GM18511 (cell line): ENCODE results near the gene SRGAP1.

Experiments used
- ATAC-seq: cut with Tn5 transposase; IDR thresholded peaks from one replicate; pipeline ENCODE4 v1.9.1; 2021; ENCODE audit warnings: mild to moderate bottlenecking, moderate library complexity; ENCODE audit not compliant: unreplicated experiment

The SRGAP1 gene

GRCh38 chr12:63929426-63929825 is 84.9 kb downstream of the SRGAP1 start:
- no peak for ATAC-seq

GRCh38 chr12:63930971-63931370 is 86.5 kb downstream of the SRGAP1 start:
- no peak for ATAC-seq

GRCh38 chr12:63931703-63932102 is 87.2 kb downstream of the SRGAP1 start:
- no peak for ATAC-seq

- no peak for ATAC-seq
Observed at GRCh38 chr12:63934936-63935335, 90.4 kb downstream of the SRGAP1 start.

- ATAC-seq = no peak
Observed at GRCh38 chr12:63935361-63935760, 90.9 kb downstream of the SRGAP1 start.

GRCh38 chr12:63937378-63938316 is 93.1 kb downstream of the SRGAP1 start:
- ATAC-seq = no peak

- ATAC-seq = no peak
Observed at GRCh38 chr12:63940310-63941005, 96.0 kb downstream of the SRGAP1 start.

GRCh38 chr12:63941166-63941800 is 96.8 kb downstream of the SRGAP1 start:
- ATAC-seq = no peak

GRCh38 chr12:63941879-63942278 is 97.4 kb downstream of the SRGAP1 start:
- no peak for ATAC-seq

GRCh38 chr12:63942464-63943241 is 98.2 kb downstream of the SRGAP1 start:
- ATAC-seq = no peak

GRCh38 chr12:63944034-63944579 is 99.6 kb downstream of the SRGAP1 start:
- ATAC-seq = no peak

GRCh38 chr12:63944586-63945228 is 100.2 kb downstream of the SRGAP1 start:
- ATAC-seq = no peak

- ATAC-seq = no peak
Observed at GRCh38 chr12:63945777-63946176, 101.3 kb downstream of the SRGAP1 start.

GRCh38 chr12:63948211-63948610 is 103.7 kb downstream of the SRGAP1 start:
- ATAC-seq = no peak

GRCh38 chr12:63949902-63950301 is 105.4 kb downstream of the SRGAP1 start:
- no peak for ATAC-seq

- no peak for ATAC-seq
Observed at GRCh38 chr12:63952995-63953394, 108.5 kb downstream of the SRGAP1 start.

- ATAC-seq = no peak
Observed at GRCh38 chr12:63955831-63956666, 111.5 kb downstream of the SRGAP1 start.

GRCh38 chr12:63957496-63957895 is 113.0 kb downstream of the SRGAP1 start:
- ATAC-seq = no peak
